GM19043 (cell line): ENCODE measurements around the gene SASH1.

Experiments
- ATAC-seq: cut with Tn5 transposase; IDR thresholded peaks from one replicate; pipeline ENCODE4 v1.9.1; 2021; ENCODE audit warnings: low read depth; ENCODE audit not compliant: unreplicated experiment

SASH1 gene

DNA sequence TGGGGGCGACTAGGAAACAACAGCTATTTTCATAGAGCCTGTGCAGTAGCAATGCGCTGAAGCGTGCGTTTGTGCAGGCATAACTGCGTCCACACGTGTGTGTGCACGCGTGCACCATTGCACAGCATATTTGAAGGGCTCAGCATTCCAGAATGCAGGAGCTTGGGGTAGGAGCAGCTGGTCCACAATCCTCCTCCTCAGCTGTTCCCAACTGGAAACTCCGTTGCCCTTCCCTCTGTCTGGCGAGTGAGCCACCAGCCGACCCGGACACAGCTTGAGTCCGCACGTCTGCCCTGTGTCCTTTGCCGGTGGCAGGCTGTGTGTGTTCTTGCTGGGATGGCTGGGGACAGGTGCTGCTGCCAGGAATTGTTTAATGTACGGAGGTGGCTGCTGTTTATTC lies 110.2 kb downstream of the SASH1 start:
- no peak for ATAC-seq

- ATAC-seq = no peak
Observed at GRCh38 chr6:148453906-148454305, 111.3 kb downstream of the SASH1 start.

- ATAC-seq = no peak
Observed at GRCh38 chr6:148455225-148455624, 112.6 kb downstream of the SASH1 start.

DNA sequence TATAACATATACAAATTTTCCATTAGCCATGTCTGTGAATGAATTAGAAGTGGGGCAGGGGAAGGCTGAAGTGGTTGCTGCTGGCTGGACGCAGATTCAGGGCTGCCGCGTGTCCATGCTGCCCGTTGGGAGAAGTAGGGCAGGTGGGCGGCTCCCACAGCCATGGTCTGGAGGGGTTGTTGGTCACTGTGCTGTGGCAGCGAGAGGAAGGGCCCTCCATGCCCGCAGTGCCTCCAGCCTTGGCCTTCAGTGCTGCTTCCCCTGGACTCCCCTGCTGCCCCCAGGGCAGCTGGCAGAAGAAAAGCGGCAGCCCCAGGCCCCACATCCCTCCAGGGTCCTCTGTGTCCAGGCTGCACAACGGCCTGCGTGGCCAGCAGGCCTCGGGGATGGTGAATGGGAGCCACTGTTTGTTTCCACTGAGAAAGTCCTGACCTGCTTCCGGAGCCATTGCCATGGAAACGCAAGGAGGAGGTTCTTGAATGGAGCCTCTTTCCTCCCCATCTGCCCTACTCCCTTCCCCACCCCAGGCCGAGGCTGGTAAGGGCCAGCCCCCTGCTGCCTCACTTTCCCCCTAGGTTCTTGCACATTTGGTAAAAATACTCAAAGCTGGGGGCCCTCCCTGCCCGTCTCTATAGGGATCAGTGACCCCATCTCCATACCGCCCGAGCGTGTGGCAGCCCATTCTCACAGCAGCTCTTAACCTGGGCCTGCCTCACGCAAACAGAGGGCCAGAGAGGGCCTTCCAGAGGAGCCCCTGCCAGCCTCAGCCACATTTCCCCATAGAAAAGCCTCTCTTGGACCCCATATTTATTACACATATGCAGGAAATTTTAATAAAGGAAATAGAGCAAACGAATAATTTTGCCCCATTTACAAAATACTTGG lies 113.3 kb downstream of the SASH1 start:
- no peak for ATAC-seq

- no peak for ATAC-seq
Observed at GRCh38 chr6:148457137-148457842, 114.7 kb downstream of the SASH1 start.

- ATAC-seq = no peak
Observed at GRCh38 chr6:148457843-148458159, 115.2 kb downstream of the SASH1 start.

DNA sequence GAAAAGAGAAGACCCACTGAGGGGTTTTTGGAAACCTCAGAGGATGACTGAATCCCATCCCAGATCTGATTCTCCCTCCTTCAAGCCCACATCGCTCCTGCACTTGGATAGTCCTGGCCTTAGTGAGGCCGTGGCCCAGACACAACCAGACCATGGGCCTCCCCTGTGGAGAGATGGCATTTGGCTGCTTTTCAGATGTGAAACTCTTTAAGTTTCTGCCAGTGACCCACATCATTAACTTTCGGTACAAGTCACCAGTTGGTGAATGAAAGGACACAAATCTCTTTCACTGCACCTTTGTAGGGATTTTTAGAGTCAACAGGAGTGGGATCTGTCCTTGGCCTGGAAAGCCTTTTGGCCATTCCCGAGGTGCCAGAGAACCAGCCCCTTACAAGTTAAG lies 116.6 kb downstream of the SASH1 start:
- no peak for ATAC-seq

- no peak for ATAC-seq
Observed at GRCh38 chr6:148460876-148461646, 118.4 kb downstream of the SASH1 start.

DNA sequence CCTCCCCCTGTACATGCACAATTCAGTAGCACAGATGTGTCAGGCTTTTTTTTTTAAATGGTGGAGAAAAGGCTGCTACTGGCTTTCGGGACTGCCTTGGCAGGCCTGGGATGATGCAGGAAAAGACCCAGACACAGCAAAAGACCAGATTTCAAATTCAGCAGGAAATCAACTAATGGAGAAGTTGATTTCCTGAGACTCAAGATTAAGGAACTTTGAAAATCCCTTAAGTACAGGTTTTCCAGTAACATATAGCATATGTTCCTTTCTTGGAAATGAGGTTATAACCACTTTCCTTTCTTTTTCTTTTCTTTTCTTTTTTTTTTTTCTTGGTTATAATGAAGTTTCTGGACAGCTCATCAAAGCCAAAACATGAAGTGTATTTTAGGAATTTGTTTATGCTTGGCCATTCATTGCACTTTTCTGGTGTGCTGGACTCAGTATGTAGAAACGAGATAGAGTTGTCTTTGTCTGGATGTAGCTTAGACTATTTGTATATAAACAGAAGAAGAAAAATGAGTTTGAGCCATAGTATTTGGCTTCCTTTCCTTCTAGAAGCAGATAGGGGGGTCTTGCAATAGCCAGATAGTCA lies 119.4 kb downstream of the SASH1 start:
- no peak for ATAC-seq

DNA sequence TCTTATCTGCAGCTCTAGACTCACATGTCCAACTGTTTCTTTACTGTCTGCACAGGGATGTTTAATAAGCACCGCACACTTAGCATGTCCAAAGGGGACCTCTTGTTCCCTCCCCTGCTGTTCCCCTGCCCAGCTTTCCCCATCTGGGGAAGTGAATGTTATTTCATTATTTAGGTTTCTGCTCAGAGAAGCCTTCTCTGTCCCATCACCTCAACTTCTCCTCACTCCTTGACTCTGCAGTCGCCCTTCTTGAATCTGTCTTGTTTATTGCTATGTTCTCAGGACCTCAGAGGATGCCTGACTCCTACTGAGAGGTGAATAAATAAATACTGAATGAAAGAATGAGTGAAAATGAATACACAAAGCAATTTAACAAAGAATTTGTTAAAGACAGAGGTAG lies 121.0 kb downstream of the SASH1 start:
- ATAC-seq = no peak

GRCh38 chr6:148464319-148465010 lies 121.8 kb downstream of the SASH1 start:
- peak; percentile 68 for ATAC-seq

DNA sequence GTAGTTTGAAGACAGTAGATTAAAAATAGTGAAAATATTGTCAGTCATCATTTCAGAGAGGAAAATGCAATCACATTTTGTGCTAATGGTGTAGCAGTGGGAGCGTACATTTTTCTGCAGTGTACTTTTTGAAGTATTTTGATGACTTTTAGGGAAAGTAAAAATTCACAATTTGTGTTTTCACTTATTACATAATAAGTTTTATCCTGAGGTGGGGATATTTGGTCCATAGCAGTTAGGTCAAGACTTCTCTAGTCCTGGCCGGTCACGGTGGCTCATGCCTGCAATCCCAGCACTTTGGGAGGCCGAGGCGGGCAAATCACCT lies 122.3 kb downstream of the SASH1 start:
- ATAC-seq = no peak

GRCh38 chr6:148465670-148466069 lies 123.0 kb downstream of the SASH1 start:
- ATAC-seq = no peak

GRCh38 chr6:148466158-148466557 lies 123.5 kb downstream of the SASH1 start:
- no peak for ATAC-seq

GRCh38 chr6:148467926-148468325 lies 125.3 kb downstream of the SASH1 start:
- no peak for ATAC-seq

- ATAC-seq = no peak
Observed at GRCh38 chr6:148470156-148470555, 127.5 kb downstream of the SASH1 start.

DNA sequence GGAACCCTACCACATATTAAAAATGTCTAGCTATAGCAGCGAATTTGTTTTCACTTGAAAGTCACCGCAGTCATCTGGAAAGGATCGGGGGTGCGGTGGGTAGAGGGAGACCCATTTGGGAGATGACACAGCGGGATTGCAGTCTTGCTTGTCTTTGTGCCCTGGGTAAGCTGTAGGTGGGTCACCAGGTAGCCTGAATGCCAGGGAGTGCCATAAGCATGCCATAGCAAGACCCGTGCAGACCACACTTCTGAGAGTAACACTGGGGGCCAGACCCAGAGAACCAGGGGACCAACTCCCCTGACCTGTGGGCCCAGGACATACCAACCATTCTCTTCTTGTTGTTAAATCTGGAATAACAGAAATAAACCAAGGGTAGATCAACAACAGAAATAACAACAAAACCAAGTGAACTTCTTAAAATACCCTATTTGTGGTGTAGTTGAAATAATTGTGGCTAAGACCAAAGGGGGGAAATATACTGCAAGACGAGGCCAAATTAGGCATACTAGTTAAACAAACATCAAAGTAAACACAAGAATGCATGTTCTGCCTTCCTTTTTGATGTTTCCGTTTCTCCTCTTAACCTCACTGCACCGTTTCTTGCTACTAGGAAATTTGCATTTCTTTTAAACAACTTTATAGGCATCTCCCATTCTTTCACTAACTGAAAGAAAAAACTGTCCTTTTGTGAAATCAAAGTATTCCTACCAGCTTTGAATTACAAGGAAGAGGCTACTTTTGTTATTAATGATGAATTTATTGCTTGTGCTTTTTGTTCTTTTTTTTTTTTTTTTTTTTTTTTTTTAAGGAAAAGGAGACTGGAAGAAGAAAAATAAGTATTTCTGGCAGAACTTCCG lies 128.2 kb downstream of the SASH1 start:
- no peak for ATAC-seq

GRCh38 chr6:148471624-148472159 lies 129.1 kb downstream of the SASH1 start:
- ATAC-seq = no peak
